Amniotic stem cell (primary cell): ENCODE results near the gene PGAP6.

ENCODE experiments used
- DNase-seq: peaks from one replicate; lab custom pipeline; 2025; lab: John Stamatoyannopoulos, UW

PGAP6 gene

DNA sequence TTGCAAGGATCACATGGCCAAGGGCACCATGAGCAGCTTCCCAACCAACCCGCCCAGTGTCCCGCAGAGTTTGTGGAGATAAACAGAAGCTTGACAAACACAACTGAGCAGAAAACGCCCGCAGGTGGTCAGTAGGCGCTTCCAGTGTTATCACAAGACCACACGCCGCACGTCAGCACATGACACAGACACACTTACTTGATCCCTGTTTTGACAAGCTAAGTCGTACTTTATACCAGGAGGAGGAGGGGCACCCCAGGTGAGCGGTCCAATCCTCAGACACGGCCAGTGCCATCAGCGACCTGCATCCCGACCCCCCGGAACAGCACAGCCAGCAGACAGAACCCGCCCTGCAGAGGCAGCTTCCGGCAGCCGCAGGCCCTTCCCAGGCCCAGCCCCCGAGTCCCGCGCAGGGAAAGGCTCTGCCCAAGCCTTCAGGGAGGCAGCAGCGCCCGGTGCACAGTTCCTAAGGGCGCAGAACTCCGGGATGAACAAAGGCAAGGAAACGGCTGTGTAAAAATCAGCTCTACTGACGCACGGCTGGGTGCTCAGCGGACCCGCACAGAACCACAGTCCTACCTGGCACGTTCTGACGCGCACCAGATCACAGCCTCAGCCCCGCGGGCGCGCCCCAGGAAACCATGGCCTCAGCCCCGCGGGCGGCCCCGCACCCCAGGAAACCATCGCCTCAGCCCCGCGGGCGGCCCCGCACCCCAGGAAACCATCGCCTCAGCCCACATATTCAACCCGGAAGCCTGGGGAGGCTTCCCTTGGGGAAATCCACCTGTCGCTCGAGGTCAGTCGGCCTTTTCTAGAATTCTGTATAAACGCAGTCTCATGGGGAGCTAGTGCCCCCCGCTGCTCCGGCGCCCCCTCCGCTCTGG lies 57.1 kb downstream of the PGAP6 start:
- no peak for DNase-seq

DNA sequence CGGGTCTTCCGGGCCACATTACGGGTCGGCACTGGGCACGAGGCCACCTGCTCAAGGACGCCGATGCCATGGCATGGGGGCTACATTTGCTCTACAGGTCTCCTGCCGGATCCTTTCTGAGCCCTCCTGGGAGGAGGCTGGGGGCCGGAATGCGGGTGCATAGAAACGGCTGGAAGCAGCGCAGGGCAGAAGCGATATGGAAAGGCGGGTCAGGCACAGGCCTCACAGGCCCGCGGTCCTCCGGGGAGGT lies 57.7 kb downstream of the PGAP6 start:
- DNase-seq, result no peak

DNA sequence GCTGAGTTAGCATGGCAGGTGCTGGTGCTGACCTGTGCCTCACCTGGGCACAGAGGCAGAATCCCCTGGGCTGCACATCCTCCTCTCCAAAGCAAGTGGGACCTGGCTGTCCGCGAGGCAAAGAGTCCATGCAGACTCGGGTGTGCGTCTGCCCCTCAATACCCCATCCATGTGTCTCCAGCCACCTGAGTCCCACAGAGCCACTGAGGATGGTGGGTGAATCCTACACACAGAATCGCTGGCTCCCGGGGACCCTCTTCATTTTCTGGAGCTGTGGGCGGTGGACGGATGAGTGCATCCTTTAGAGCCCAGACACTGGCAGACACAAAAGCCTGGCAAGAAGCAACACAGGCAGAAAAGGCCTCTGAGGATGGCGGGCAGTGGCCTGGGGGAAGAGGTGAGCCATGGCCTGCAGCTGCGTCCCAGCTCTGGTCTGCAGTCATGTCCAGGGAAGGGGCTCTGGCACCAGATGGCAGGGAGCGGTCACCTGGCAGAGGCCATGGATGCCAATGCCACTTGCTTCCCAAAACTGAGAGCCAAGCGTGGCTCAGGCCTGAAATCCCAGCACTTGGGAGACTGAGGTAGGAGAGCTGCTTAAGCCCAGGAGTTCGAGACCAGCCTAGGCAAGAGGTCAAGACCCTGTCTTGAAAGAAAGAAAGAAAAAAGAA lies 59.2 kb downstream of the PGAP6 start:
- DNase-seq, result no peak

GRCh38 chr16:321532-321931 lies 60.2 kb downstream of the PGAP6 start:
- DNase-seq, result no peak
